Islet precursor cell (in vitro differentiated cells): ENCODE data around the gene PCDHA9.
"Not testable (repeated sequence)": the region's sequence is repeated elsewhere in the genome, so short reads cannot be mapped to it uniquely, and the experiment has no call there.

Experiments used
- DNase-seq: peaks from one replicate; pipeline ENCODE4 v3.0.0-alpha.2; 2018

PCDHA9 gene

GRCh38 chr5:140834439-140835008 is 13.7 kb upstream of the PCDHA9 start:
- not testable (repeated sequence) for DNase-seq

DNA sequence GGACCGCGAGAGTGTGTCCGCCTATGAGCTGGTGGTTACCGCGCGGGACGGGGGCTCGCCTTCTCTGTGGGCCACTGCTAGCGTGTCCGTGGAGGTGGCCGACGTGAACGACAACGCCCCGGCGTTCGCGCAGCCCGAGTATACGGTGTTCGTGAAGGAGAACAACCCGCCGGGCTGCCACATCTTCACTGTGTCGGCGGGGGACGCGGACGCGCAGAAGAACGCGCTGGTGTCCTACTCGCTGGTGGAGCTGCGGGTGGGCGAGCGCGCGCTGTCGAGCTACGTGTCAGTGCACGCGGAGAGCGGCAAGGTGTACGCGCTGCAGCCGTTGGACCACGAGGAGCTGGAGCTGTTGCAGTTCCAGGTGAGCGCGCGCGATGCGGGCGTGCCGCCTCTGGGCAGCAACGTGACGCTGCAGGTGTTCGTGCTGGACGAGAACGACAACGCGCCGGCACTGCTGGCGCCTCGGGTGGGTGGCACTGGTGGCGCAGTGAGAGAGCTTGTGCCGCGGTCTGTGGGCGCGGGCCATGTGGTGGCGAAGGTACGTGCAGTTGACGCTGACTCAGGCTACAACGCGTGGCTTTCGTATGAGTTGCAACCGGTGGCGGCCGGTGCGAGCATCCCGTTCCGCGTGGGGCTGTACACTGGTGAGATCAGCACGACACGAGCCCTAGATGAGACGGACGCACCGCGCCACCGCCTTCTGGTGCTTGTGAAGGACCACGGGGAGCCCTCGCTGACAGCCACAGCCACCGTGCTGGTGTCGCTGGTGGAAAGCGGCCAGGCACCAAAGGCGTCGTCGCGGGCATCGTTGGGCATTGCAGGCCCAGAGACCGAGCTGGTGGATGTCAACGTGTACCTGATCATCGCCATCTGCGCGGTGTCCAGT is 12.3 kb upstream of the PCDHA9 start:
- DNase-seq = no peak

- no peak for DNase-seq
These were observed 6.9 kb upstream of the PCDHA9 start, which contains the start of gene PCDHA8 for GRCh38 chr5:140840978-140841962. TSS of gene PCDHA8 (plus strand) at chr5:140841187. CDS start at chr5:140841322, 135 bp downstream.

- no peak for DNase-seq
These were observed 5.1 kb upstream of the PCDHA9 start for GRCh38 chr5:140842798-140843733.

GRCh38 chr5:140849831-140850634 is 1.9 kb downstream of the PCDHA9 start:
- DNase-seq = not testable (repeated sequence)

GRCh38 chr5:140855772-140856674 is 7.8 kb downstream of the PCDHA9 start, which contains the start of gene PCDHA10:
TSS of gene PCDHA10 (plus strand) at chr5:140855897. CDS start at chr5:140856049, 152 bp downstream.
- peak; percentile 73 for DNase-seq

GRCh38 chr5:140857177-140857986 is 9.2 kb downstream of the PCDHA9 start:
- DNase-seq = no peak

DNA sequence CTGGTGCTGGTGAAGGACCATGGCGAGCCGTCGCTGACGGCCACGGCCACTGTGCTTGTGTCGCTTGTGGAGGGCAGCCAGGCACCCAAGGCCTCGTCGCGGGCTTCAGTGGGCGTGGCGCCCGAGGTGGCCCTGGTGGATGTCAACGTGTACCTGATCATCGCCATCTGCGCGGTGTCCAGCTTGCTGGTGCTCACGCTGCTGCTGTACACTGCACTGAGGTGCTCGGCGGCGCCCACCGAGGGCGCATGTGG is 9.7 kb downstream of the PCDHA9 start:
- DNase-seq = no peak

- no peak for DNase-seq
These were observed 14.5 kb downstream of the PCDHA9 start for GRCh38 chr5:140862441-140863295.

GRCh38 chr5:140868721-140869554 is 20.8 kb downstream of the PCDHA9 start, which contains the start of gene PCDHA11:
TSS of gene PCDHA11 (plus strand) at chr5:140868957. CDS start at chr5:140869104, 147 bp downstream.
- peak; percentile 67 for DNase-seq

DNA sequence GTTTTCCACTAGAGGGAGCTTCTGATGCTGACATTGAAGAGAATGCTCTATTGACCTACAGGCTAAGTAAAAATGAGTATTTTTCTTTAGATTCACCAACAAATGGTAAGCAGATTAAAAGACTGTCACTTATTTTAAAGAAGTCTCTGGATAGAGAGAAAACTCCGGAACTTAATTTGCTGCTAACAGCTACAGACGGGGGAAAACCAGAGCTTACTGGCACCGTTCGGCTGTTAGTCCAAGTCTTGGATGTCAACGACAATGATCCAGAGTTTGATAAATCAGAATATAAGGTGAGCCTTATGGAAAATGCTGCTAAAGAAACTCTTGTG is 21.3 kb downstream of the PCDHA9 start:
- DNase-seq = no peak

DNA sequence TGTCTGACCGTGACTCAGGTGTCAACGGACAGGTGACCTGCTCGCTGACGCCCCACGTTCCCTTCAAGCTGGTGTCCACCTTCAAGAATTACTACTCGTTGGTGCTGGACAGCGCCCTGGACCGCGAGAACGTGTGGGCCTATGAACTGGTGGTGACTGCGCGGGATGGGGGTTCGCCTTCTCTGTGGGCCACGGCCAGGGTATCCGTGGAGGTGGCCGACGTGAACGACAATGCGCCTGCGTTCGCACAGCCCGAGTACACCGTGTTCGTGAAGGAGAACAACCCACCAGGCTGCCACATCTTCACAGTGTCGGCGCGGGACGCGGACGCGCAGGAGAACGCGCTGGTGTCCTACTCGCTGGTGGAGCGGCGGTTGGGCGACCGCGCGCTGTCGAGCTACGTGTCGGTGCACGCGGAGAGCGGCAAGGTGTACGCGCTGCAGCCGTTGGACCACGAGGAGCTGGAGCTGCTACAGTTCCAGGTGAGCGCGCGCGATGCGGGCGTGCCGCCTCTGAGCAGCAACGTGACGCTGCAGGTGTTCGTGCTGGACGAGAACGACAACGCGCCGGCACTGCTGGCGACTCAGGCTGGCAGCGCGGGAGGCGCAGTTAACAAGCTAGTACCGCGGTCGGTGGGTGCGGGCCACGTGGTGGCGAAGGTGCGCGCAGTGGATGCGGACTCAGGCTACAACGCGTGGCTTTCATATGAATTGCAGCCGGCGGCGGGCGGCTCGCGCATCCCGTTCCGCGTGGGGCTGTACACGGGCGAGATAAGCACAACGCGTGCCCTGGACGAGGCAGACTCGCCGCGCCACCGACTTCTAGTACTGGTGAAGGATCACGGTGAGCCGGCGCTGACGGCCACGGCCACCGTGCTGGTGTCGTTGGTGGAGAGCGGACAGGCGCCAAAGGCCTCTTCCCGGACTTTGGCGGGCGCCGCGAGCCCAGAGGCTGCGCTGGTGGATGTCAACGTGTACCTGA is 22.3 kb downstream of the PCDHA9 start:
- no peak for DNase-seq

DNA sequence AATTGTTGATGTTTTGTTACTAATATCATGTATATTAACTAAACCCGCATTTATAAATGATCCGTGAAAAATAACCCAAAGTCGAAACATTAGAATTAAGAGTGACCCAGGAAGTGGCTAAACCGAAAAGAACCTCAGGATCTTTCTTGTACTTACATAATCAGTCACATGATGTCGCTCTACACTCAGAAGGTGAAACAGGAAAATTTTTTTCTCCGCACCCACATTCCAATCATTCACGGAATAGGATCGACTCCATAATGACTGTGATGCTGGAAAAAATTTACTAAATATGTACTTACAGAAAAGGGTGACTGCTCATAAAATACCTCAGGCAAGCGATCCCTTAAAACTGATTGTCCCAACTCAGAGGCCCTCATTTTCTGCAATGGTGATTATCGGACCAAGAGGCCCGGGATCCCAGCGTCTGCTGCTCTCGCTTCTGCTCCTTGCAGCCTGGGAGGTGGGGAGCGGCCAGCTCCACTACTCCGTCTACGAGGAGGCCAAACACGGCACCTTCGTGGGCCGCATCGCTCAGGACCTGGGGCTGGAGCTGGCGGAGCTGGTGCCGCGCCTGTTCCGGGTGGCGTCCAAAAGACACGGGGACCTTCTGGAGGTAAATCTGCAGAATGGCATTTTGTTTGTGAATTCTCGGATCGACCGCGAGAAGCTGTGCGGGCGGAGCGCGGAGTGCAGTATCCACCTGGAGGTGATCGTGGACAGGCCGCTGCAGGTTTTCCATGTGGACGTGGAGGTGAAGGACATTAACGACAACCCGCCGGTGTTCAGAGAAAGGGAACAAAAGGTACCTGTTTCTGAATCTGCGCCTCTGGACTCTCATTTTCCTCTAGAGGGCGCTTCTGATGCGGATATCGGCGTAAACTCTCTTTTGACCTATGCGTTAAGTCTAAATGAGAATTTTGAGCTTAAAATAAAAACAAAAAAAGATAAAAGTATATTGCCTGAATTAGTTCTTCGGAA is 27.2 kb downstream of the PCDHA9 start, which contains the start of gene PCDHA12:
PCDHA12 (plus strand) TSS at position 224 of the 981 bp plus-strand sequence; CDS start at position 389, 165 bp downstream.
- DNase-seq = peak; percentile 63

GRCh38 chr5:140876541-140877261 is 28.5 kb downstream of the PCDHA9 start:
- not testable (repeated sequence) for DNase-seq
